HEK293 (cell line): ENCODE measurements around the gene PRSS33.

Experiments used
- KLF9 ChIP-seq: fragments of 450-650 bp; formaldehyde crosslinking; IDR thresholded peaks from 2 replicates; pipeline ENCODE4 v1.5.1; 2016; ENCODE audit warnings: missing biosample characterization, missing genetic modification characterization, low read depth
- REPIN1 ChIP-seq: fragments of 450-650 bp; formaldehyde crosslinking; IDR thresholded peaks from 2 replicates; pipeline ENCODE4 v1.5.1; 2017; ENCODE audit warnings: missing biosample characterization, missing genetic modification characterization, low read depth
- ZNF239 ChIP-seq: fragments of 450-650 bp; formaldehyde crosslinking; IDR thresholded peaks from 2 replicates; pipeline ENCODE4 v1.5.1; 2016; ENCODE audit warnings: missing biosample characterization, missing genetic modification characterization
- ZNF548 ChIP-seq: fragments of 450-650 bp; formaldehyde crosslinking; IDR thresholded peaks from 2 replicates; pipeline ENCODE4 v1.5.1; 2016; ENCODE audit warnings: missing biosample characterization, missing genetic modification characterization
- ZNF776 ChIP-seq: fragments of 450-650 bp; formaldehyde crosslinking; IDR thresholded peaks from 2 replicates; pipeline ENCODE4 v1.5.0; 2017; ENCODE audit warnings: missing biosample characterization, missing genetic modification characterization, borderline replicate concordance
- TF ChIP-seq, protein P1 (sequence below): fragments of 450-650 bp; formaldehyde crosslinking; IDR thresholded peaks from 2 replicates; pipeline ENCODE4 v1.5.1; 2016; ENCODE audit warnings: missing biosample characterization, missing genetic modification characterization

DNA sequence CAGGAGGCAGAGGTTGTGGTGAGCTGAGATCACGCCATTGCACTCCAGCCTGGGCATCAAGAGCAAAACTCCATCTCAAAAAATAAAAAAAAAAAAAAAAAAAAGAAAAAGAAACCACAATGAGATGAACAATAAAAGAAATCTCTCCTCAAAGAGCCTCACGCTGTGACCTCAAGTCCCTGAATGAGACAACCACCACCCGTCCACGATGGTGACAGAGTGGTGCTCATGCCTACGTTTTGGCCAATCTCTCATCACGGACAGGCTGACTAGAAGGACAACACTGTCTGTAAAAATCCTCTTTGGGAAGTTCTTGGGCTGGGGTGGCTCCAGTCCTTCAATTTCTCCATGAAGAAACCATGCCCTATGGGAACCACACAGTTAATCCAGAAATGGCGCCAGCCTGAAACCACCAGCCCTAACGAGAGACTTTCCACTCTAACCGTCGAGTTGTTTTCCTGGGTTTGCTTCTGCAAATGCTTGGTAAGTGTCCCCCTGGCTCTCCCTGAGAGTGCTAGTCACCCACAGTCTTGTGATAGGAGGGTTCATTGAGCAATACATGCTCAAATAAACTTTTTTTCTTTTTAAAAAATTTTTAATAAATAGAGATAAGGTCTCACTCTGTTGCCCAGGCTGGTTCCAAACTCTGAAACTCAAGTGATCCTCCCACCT, 52.4 kb downstream of the PRSS33 start:
- no peak for TF ChIP-seq KLF9 (tag by site-specific recombination)
- TF ChIP-seq REPIN1 (tag by site-specific recombination), result no peak
- TF ChIP-seq ZNF548 (tag by site-specific recombination), result no peak
- no peak for TF ChIP-seq ZNF776 (tag by site-specific recombination)
- TF ChIP-seq ZNF239 (tag by site-specific recombination), result no peak
- TF ChIP-seq, protein P1, sequence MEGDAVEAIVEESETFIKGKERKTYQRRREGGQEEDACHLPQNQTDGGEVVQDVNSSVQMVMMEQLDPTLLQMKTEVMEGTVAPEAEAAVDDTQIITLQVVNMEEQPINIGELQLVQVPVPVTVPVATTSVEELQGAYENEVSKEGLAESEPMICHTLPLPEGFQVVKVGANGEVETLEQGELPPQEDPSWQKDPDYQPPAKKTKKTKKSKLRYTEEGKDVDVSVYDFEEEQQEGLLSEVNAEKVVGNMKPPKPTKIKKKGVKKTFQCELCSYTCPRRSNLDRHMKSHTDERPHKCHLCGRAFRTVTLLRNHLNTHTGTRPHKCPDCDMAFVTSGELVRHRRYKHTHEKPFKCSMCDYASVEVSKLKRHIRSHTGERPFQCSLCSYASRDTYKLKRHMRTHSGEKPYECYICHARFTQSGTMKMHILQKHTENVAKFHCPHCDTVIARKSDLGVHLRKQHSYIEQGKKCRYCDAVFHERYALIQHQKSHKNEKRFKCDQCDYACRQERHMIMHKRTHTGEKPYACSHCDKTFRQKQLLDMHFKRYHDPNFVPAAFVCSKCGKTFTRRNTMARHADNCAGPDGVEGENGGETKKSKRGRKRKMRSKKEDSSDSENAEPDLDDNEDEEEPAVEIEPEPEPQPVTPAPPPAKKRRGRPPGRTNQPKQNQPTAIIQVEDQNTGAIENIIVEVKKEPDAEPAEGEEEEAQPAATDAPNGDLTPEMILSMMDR, result no peak
